Esophagus squamous epithelium (tissue), 5 donors: ENCODE results near the gene STMN1. TPM values are rescaled to one million over a fixed set of nuclear protein-coding genes. Genes with fewer than 3 reads are reported as not detected.
"Not testable (repeated sequence)": the region's sequence is repeated elsewhere in the genome, so short reads cannot be mapped to it uniquely, and the experiment has no call there.

Experiments used
- DNase-seq: peaks from one replicate; lab custom pipeline; 2025; lab: John Stamatoyannopoulos, UW
- H3K27ac ChIP-seq, 4 donors: fragments of 200-600 bp; sonication (generic); one replicate each; pipeline ENCODE4 v1.5.1; 2016 to 2019; ENCODE audit warnings: mild to moderate bottlenecking in 1 of 4
- H3K27me3 ChIP-seq, 4 donors: fragments of 200-600 bp; sonication (generic); 1 replicate in 3 of 4; 2 replicates in 1 of 4; pipeline versions ENCODE4 v1.5.1 to v1.6.0; 2017 to 2021; ENCODE audit warnings: antibody characterized with exemption in 1 of 4
- H3K36me3 ChIP-seq, 3 donors: fragments of 200-600 bp; sonication (generic); one replicate each; pipeline ENCODE4 v1.5.1; 2016 to 2019
- H3K4me1 ChIP-seq, 3 donors: fragments of 200-600 bp; sonication (generic); one replicate each; pipeline ENCODE4 v1.5.1; 2017 to 2019
- H3K4me3 ChIP-seq, 4 donors: fragments of 200-600 bp; sonication (generic); 1 replicate in 3 of 4; 2 replicates in 1 of 4; pipeline ENCODE4 v1.5.1; 2016 to 2019; ENCODE audit warnings: mild to moderate bottlenecking in 2 of 4, moderate library complexity in 1 of 4
- H3K9me3 ChIP-seq, 3 donors: fragments of 200-600 bp; sonication (generic); one replicate each; pipeline ENCODE4 v1.5.1; 2016 to 2019
- POLR2A ChIP-seq, 4 donors: fragments of 450-650 bp; IDR thresholded peaks; one replicate each; pipeline ENCODE4 v1.6.1; 2017; ENCODE audit warnings: antibody characterized with exemption in 4 of 4, mild to moderate bottlenecking in 4 of 4, moderate library complexity in 3 of 4
- WGBS, 2 donors: methylation state at CpG; one replicate each; pipeline ENCODE4 v1.1.5; 2018; 5-methylcytosine and 5-hydroxymethylcytosine counted together
- intact Hi-C: fragments of 100-400 bp; cut with DNase I; formaldehyde crosslinking; loops from one replicate; pipeline ENCODE4 v1.15.0; 2022
- total RNA-seq, 4 donors: library from RNA; depleted of rRNA; stranded (reverse); fragments of >200 nt; gene quantifications; one replicate each; pipeline ENCODE4 v1.1.0, GENCODE V29; 2016
- TF ChIP-seq, protein P1 (sequence below), 6 experiments: fragments of 450-650 bp in 4 of 6; fragments of 200-600 bp in 2 of 6; sonication (generic) in 2 of 6; IDR thresholded peaks; one replicate each; pipeline ENCODE4 v1.5.1; 2016 to 2019; ENCODE audit warnings: antibody characterized with exemption in 6 of 6, mild to moderate bottlenecking in 4 of 6, moderate library complexity in 4 of 6
- donor health status: DM: yes; HTN: yes; CAD: no.

STMN1 gene
- total RNA-seq, 4 donors from 2014 or later = 29.6 to 65.5 (median 42.7) TPM

- TF ChIP-seq POLR2A (IDR thresholded peaks at IDR 0.05) = no peak
- TF ChIP-seq, protein P1, sequence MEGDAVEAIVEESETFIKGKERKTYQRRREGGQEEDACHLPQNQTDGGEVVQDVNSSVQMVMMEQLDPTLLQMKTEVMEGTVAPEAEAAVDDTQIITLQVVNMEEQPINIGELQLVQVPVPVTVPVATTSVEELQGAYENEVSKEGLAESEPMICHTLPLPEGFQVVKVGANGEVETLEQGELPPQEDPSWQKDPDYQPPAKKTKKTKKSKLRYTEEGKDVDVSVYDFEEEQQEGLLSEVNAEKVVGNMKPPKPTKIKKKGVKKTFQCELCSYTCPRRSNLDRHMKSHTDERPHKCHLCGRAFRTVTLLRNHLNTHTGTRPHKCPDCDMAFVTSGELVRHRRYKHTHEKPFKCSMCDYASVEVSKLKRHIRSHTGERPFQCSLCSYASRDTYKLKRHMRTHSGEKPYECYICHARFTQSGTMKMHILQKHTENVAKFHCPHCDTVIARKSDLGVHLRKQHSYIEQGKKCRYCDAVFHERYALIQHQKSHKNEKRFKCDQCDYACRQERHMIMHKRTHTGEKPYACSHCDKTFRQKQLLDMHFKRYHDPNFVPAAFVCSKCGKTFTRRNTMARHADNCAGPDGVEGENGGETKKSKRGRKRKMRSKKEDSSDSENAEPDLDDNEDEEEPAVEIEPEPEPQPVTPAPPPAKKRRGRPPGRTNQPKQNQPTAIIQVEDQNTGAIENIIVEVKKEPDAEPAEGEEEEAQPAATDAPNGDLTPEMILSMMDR (IDR thresholded peaks at IDR 0.05) = no peak
- no peaks in the 10 kb centered on the region for H3K36me3 ChIP-seq
- H3K4me1 ChIP-seq = no peaks in the 10 kb centered on the region
- no peak for DNase-seq
- intact Hi-C loops = no loop called here
- no peaks in the 10 kb centered on the region for H3K27me3 ChIP-seq
- no peak overlapping the region for H3K4me3 ChIP-seq
- H3K9me3 ChIP-seq = no peaks in the 10 kb centered on the region
- no peak overlapping the region for H3K27ac ChIP-seq
- 96 to 100% methylated on average over 2 of the region's 2 CpGs for WGBS, 2 donors
Measured at GRCh38 chr1:25947027-25947426, 40.8 kb upstream of the STMN1 start.

DNA sequence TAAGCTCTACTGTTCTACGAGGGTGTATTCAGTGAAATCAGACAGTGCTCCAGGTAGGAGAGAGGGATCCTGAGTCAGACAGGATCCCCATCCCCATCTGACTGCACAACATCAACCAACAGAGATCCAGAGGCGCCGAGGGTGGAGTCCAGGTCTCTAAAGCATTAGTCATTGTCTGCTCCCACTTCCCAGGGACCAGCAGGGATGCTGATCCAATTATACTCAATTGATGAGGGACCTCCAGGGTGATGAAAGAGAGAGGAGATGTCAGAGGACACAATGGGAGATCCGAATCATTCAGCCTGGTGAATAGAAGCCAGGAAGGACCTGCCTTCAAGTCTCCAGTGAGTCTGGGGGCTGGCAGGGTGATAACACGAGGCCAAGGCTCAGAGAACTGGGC is 39.5 kb upstream of the STMN1 start:
- 66 to 72% methylated on average over 3 to 4 of the region's 5 CpGs for WGBS, 2 donors
- H3K4me1 ChIP-seq = no peaks in the 10 kb centered on the region
- TF ChIP-seq POLR2A (IDR thresholded peaks at IDR 0.05) = no peak
- TF ChIP-seq, protein P1 (IDR thresholded peaks at IDR 0.05) = no peak
- no peaks in the 10 kb centered on the region for H3K27me3 ChIP-seq
- H3K27ac ChIP-seq = no peak overlapping the region
- no peaks in the 10 kb centered on the region for H3K9me3 ChIP-seq
- intact Hi-C loops = no loop called here
- no peak overlapping the region for H3K4me3 ChIP-seq
- no peak for DNase-seq
- no peaks in the 10 kb centered on the region for H3K36me3 ChIP-seq

DNA sequence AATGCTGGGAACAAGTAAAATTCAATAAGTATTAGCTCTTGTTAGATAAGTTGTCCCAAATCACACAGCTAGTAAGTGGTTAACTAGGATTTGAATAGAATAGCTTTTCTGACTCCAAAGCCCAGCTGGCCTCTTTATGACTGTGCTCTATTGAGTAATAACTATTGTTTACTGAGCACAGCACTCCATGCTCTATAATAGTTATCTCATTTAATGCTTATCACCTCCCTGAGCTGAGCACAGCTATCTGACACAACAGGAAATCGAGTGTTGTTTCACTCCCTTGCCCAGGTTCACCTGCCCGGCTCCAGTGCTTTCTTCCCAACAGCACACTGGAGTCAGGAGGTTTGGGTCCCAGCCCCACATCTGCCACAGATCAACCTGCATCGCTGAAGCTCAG is 38.8 kb upstream of the STMN1 start:
- no peak for TF ChIP-seq POLR2A (IDR thresholded peaks at IDR 0.05)
- TF ChIP-seq, protein P1 (IDR thresholded peaks at IDR 0.05) = no peak
- no peak for DNase-seq
- H3K9me3 ChIP-seq = no peaks in the 10 kb centered on the region
- H3K4me1 ChIP-seq = no peaks in the 10 kb centered on the region
- H3K27me3 ChIP-seq = no peaks in the 10 kb centered on the region
- WGBS, 2 donors = 70 to 77% methylated on average over 2 to 3 of the region's 3 CpGs
- H3K4me3 ChIP-seq = no peak overlapping the region
- intact Hi-C loops = no loop called here
- no peaks in the 10 kb centered on the region for H3K36me3 ChIP-seq
- no peak overlapping the region for H3K27ac ChIP-seq

GRCh38 chr1:25943511-25943910 is 37.3 kb upstream of the STMN1 start:
- H3K4me1 ChIP-seq, H3K9me3 ChIP-seq, H3K27ac ChIP-seq, H3K4me3 ChIP-seq, H3K27me3 ChIP-seq, DNase-seq, intact Hi-C loops, H3K36me3 ChIP-seq: not testable (repeated sequence)
- WGBS, 2 donors = 84 to 86% methylated on average over 5 of the region's 5 CpGs

GRCh38 chr1:25936947-25937346 is 30.7 kb upstream of the STMN1 start:
- intact Hi-C loops = no loop called here
- WGBS, 2 donors = 44 to 64% methylated on average over 4 of the region's 4 CpGs

More at GRCh38 chr1:25936947-25937346, 30.7 kb upstream of the STMN1 start:
- no peak for TF ChIP-seq POLR2A (IDR thresholded peaks at IDR 0.05)
- TF ChIP-seq, protein P1 (IDR thresholded peaks at IDR 0.05) = no peak
- Histone ChIP-seq H3K27me3 (no peaks in the 10 kb centered on the region), H3K27ac (no peak overlapping the region), H3K4me3 (no peak overlapping the region), H3K4me1 (peaks cover 0 to 39% (median 4%) of the 10 kb centered on the region in 3 donors), H3K36me3 (no peaks in the 10 kb centered on the region), H3K9me3 (no peaks in the 10 kb centered on the region)
- no peak for DNase-seq
